GM21723 (cell line): ENCODE measurements around the gene ZNF524.

ENCODE experiments used
- ATAC-seq: cut with Tn5 transposase; IDR thresholded peaks from one replicate; pipeline ENCODE4 v1.9.1; 2021; ENCODE audit warnings: mild to moderate bottlenecking, moderate library complexity; ENCODE audit not compliant: unreplicated experiment

The ZNF524 gene

DNA sequence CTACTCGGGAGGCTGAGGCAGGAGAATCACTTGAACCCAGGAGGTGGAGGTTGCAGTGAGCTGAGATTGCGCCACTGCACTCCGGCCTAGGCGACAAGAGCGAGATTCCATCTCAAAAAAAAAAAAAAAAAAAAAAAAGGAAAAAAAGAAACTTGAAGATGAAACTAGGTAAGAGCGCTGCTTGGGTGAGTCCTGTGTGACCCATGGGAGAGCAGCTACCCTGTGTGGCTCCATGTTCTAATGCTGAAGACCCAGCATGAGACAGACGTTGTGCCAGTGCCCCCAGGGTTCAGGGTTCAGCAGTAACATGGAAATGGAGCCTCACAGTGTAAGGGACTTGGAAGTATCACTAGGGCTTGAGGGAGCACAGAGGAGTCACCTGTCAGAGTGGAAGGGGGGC is 18.3 kb downstream of the ZNF524 start:
- no peak for ATAC-seq

DNA sequence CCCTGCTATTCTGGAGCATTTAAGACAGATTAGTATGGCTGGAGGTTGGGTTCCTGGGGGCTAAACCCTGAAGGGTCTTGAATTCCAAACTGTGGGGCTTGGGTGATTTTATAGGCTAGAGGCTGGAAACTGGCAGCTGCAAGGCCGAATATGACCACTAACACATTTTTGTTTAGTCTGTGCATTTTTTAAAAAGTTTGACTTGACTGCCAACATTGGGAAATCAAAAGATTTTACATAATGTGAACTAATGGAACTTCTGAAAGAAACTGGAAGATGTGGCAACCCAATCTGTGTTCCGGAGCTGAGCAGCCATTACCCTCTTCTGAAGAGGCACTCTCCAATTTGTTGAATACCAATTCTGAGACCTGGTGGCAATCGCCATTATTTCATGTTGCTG is 19.2 kb downstream of the ZNF524 start:
- ATAC-seq: no peak

DNA sequence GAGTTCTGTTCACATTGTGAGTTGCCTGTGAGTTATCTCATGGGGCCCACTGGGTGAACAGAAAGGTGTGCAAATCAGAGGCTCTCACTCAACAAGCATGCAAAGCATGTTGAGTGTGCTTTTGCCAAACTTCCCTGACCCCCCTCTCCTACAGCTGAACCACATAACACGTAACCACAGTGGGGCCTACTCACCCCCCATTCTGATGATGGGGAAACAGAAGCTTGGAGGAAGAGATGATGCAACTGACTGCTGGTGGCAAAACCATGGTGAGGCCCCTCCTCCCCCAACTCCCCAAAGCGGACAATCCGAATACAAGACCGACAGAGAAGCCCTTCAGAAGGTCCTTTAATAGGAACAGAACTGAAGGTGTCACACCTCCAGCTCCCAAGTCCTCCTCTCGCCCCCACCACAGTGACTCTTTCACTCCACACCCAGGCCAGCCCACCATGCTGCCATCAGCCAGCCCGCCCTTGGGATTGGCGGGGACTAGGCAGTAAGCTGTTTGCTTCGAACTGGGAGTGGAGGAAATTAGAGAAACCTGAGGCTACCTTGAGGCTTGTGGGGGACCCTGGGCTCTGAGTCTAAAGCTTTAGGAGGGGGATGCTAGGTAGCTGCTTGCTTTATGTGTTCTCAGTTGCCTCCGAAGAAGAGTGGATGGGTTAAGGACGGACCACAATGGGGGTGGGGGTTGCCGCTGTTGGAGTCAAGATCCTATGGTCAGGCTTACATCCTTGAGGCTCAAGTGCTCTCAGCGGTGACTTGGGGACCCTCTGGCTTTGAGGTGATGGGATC is 20.5 kb downstream of the ZNF524 start:
- no peak for ATAC-seq

DNA sequence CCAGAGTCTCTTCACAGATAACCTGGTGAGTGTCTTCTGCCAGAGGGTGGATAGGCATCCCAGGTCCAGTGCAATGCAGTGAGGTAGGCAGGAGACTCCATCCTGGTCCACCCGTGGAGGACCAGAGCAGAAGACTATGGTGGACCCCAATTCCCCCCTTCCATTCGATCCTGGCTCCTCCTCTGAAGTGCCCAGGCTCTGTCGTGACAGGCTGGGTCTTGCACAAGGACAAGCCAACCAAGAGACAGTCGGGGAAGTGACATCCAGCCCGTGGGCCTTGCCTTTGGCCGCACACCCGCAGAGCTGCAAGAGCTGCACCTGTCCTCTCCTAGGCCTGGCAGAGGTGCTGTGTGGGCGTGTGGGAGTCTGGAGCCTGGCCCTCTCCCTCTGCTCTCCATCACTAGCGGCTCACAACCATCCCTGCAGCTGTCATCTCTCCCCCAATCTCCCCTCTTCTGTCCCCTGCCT is 21.2 kb downstream of the ZNF524 start:
- no peak for ATAC-seq

DNA sequence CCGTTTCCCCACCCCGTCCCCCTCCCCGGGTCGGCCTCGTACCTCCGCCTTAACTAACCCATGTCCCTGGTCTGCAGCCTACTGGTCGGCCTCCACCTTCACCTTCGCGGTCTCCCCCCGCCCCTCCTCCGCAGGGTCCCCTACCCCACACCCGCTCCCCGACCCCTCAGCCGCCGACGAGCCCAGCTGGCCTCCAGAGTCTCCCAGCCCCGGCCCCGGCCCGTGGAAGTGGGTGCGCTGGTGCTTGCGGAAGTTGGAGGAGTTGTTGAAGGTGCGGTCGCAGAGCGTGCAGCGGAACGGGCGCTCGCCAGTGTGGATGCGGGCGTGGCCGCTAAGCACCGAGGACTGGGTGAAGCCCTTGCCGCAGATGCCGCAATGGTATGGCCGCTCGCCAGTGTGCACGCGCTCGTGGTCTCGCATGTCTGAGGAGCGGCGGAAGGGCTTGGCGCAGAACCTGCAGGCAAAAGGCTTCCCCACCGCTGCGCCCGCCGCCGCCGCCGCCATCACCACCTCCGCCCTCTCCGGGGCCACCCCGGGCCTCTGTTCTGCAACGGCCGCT is 21.7 kb downstream of the ZNF524 start:
- ATAC-seq: no peak

DNA sequence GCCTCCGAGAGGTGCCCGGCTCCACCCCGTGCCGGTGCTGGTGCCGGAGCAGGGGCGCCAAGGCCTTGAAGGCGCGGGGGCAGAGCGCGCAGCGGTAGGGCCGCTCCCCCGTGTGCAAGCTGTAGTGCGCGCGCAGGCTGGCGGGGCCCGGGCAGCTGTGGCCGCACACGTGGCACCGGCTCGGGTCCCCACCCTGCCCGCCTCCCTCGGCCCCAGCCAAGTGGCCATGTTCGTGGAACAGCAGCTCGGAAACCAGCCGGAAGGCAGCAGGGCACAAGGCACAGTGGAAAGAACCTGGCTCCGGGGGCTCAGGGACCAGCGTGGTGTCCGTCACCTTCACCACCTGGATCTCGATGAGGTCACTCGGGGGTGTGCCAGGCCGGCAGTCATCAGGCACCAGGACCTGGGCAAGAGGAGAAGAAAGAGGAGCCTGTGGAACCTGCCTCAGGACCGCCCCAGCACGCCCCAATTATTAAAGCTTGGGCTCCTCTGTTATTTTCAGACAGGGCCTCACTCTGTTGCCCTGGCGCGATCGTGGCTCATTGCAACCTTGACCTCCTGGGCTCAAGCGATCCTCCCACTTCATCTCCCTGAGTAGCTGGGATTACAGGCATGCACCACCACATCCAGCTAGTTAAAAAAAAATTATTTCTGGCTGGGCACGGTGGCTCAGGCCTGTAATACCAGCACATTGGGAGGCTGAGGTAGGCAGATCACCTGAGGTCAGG is 22.3 kb downstream of the ZNF524 start:
- ATAC-seq: no peak

DNA sequence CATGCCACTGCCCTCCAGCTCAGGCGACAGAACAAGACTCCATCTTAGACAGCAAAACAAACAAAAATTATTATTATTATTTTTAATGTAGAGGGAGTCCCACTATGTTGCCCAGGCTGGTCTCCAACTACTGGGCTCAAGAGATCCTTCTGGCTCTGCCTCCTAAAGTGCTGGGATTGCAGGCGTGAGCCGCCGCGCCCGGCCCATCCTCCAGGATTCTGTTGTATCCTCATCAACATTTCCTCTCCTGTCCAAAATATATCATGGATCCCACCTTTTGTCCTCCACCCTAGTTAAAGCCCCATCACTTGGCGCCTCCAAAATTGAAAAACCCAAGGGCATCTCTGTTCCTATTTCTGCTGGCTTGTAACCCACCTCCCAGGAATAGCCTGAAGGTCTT is 23.0 kb downstream of the ZNF524 start:
- no peak for ATAC-seq

DNA sequence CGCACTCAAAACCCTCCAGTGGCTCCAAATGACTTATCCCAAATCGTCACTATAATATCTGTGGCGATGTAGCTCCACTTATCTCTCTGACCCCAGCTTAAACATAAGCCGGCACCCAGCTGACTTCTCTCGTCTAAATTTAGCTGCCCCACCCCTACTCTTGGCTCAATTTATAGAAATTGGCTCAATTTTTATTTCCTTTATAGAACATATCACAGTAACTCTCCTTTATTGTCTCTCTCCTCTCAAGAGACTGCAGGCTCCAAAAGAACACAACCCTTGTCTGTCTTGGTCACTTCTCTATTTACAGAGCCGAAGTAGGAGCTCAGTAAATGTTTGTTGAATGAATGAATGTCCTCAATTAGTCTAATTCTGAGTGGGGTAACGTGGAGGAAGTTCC is 23.5 kb downstream of the ZNF524 start:
- ATAC-seq: no peak

DNA sequence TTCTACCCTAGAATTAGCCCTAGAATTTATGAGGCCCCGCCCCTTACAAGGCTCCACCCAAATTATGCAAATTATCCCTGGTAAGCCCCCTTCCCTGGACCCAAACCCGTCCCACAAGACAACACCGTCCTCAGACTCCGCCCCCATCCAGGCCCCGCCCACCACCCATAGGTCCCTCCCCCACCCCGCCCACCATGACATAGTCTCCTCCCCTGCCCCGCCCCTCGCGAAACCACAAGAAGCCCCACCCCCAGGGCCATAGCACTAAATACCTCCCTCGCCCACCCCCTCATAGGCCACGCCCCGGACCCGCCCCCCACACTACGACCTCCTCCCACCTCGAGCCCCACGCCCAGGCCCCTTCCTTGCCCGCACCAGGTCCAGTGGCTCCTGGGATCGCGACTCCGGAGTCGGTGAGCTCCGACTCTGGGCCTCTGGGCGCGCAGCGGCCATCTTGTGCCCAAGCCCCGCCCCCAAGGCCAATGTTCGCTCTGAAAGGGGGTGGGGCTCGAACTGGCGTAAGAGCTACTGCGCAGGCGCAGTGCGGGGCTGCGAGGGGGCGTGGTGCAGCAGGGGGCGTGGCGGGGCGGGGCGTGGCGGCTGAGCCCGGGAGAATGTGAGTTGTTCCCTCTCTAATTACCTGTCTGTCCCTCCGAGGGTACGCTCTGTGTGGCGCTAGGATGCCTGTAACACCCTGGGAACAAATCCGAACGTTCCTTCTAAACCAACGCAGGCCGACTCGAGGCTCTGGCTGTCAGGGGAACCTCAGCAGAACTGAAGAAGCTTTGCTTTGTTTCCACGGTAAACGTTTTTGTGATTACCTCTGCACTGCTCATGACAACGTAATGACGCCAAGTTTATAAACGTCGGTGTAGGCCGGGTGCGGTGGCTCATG is 24.3 kb downstream of the ZNF524 start, which contains the start of gene ZNF784:
ZNF784 (minus strand) TSS at position 458 of the 895 bp plus-strand sequence; CDS start at position 453, 5 bp downstream.
- peak; percentile 53 for ATAC-seq

DNA sequence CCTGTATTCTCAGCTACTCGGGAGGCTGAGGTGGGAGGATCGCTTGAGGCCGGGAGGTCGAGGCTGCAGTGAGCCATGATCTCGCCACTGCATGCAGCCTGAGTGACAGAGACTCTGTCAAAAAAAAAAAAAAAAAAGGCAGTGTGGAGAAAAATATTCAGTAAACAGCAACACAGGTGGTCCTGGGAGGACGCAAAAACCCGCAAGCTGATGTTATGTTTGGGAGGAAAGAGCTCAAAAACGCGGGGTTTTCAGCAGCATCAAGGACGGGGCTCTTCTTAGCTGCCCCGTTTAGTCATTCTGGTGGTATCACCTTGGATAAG is 24.9 kb downstream of the ZNF524 start:
- no peak for ATAC-seq

DNA sequence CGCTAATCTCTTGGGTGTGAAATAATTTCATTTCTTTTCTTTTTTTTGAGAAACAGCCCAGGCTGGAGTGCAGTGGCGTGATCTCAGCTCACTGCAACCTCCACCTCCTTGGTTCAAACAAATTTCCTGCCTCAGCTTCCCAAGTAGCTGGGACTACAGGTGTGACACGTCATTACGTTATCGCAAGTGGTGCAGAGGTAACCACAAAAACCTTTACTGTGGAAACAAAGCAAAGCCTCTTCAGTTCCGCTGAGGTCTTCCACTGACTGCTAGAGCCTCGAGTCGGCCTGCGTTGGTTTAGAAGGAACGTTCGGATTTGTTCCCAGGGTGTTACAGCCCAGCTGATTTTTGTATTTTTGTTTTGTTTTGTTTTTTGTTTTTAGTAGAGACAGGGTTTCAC is 26.3 kb downstream of the ZNF524 start:
- no peak for ATAC-seq

DNA sequence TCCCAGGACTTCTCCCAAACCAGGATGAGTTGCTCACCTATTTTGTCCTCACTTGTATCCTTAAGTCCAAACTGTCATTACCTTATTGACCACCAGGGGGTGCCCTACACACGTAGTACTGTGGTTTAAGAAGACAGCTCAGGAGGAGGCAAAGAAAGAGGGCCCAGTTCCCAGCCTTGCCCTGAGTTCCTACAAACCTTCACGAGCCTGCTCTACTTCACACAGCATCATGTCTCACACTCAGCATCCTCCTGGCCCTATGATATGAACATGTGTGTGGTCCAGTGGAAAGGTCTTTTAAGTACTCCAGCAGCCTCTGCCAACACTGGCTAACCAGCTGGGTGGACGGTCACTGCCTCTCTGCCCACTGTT is 32.4 kb downstream of the ZNF524 start:
- no peak for ATAC-seq

DNA sequence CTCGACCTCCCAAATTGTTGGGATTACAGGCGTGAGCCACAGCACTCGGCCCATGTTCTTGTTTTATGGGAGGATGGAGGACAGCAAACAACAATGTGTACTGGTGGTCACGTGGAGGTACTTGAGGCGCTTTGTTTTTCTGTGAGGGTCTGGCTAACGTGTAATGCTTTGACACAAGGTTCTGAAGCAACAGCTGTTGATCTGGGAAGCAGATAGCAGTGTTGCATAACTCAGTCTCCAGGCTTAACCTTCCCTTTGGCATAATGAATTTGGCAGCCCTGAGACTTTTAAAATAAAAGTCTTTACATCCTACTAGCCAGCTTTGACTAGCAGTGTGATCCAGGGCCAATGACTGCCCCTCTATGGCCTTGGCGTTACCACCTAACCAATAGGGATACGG is 33.8 kb downstream of the ZNF524 start:
- ATAC-seq: no peak

DNA sequence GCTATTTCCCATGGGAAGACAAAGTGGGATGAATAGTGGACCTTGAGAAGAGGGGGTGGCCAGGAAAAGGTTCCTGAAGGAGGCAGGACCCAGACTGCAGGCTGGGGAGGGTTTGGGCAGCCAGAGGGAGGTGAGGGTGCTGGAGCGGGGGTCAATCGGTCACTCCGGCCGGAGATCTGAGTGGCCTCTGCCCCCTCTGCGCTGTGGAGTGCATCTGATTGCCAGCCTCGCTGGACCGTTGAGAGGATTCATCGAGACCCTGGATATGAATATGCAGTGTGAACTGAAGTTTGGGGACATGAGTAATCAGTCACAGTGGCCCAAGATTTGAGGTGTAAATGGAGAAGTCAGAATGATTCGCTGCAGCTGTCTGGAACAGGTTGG is 35.2 kb downstream of the ZNF524 start:
- no peak for ATAC-seq

DNA sequence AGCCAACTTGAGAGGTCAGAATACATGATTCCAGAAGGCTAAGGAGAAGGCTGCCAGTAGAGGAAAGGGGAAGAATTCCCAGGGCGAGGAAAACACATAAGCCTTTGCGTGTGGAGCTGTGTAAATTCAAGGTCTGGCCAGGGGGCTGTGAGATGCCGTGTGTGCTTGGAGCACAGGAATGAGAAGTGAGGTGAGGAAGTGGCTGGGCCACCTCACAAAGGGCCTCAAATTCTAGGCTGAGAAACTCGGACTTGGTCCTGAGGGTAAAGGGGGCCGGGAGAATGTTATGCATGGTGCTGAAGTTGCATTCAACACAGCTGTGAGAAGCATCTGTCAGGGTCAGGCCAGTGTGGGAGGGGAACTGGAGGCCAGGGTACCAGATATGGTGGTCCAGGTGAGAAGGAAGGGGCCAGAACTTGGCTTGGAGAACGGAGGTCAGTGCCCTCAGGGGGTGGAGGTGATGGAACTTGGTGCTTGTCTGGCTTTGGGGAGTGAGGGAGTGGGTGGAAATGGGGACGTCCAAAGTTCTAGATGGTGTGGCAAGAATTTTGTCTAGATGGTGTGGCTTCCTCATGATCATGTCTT is 35.9 kb downstream of the ZNF524 start:
- ATAC-seq: no peak

DNA sequence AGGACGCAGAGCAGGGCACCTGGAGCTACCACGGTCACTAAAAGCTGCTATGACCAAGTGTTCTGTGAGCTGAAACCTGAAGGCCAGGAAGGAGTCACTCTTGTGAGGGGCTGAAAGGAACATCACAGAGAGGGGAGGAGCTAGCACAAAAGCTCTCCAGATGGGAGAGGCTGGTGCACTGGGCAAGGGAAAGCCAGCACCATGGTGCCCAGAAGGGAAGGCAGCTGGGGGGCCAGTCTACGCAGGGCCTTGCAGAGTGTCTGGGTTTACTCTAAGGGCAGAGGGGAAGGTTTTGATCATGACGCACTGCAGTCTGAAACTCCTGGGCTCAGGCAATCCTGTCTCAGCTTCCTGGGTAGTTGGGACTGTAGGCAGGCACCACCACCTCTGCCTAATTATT is 36.6 kb downstream of the ZNF524 start:
- ATAC-seq: no peak

DNA sequence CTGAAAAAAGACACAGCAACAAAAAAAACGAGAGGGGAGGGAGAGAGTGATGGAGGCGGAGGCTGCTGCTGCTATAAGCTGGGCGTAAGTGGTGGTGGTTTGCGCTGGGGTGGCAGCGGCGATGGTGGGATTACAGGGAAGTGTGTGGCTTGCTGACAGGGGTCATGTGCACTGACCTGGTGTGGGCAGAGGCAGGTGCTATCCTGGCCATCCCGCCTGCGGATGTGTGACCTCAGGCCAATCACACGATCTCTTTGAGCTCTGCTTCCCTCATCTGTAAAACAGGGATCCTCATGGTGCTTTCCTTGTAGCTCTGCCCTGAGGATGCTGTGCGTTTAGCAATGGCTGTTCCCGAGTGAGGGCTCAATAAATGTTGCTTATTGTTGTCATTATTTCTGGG is 37.4 kb downstream of the ZNF524 start:
- no peak for ATAC-seq

DNA sequence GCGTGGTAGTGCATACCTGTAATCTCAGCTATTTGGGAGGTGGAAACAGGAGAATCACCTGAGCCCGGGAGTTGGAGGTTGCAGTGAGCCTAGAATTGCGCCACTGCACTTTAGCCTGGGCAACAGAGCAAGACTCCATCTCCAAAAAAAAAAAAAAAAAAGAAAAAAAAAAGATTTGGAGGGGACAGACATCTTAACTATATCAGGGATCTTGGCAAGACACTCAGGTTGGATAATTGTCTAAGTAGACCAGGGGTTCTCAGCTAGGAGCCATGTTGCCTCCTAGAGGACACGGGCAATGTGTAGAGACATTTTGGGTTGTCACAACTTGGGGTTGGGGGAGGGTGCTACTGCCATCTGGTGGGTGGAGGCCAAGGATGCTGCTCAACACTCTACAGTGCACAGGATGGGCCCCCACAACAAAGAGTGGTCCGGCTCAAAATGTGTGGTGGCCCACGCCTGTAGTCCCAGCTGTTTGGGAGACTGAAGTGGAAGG is 38.8 kb downstream of the ZNF524 start:
- ATAC-seq: no peak

DNA sequence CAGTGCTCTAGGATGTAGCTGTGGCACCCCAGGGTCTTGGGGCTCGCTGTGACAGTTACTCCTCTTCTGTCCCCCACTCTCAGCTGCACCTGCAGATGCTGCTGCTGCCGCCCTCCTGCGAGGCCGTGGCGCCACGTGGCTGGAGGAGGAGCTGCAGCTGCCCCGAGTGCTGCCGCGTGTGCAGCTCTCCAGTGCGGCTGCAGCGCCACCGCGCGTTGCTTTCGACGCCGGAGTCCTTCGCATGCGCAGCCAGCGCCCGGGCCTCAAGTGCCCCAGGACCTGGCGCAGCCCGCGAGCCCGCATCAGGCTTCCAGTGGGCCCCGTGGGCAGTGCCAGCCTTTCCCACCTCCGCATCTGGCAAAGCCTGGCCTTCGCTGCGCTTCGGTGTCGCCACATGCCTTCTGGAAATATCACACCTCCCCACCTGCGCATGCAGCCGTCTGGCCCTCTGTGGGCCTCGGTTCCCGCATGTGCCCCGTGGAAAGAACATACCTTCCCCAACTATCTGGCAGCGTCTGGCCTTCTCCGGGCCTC is 40.0 kb downstream of the ZNF524 start:
- ATAC-seq: no peak
